Measurements from ENCODE around the gene TPM3. TPM values are rescaled to one million over a fixed set of nuclear protein-coding genes. Genes with fewer than 3 reads are reported as not detected.

Gene TPM3
- total and polyA plus RNA-seq, 8 donors: 32.7 to 364 (median 209) TPM

Small RNAs within 50 kb of the gene (small RNA-seq; reads per million reads assigned to genes)
- 1.7 to 7.9 (median 2.9) reads per million in 4 donors for gene MIR190B

Other genes with a start within 250 kb of the TPM3 start
- 10 to 100 TPM; 20.9 to 73.0 (median 36.6) TPM for gene DENND4B, start 245.4 kb downstream of the TPM3 start, total RNA-seq
- 10 to 100 TPM; 11.8 to 19.9 (median 14.1) TPM for gene DENND4B, start 245.4 kb downstream of the TPM3 start, polyA plus RNA-seq
- gene CRTC2, start 233.5 kb downstream of the TPM3 start, total RNA-seq: 10 to 100 TPM in 2 of 5 donors, 1 to 10 TPM in 3; 1.4 to 49.6 (median 8.0) TPM
- gene CRTC2, start 233.5 kb downstream of the TPM3 start, polyA plus RNA-seq: 10 to 100 TPM; 26.9 to 31.1 (median 27.1) TPM
- gene SLC39A1, start 228.6 kb downstream of the TPM3 start, total RNA-seq: 10 to 100 TPM in 4 of 5 donors, 1 to 10 TPM in 1; 6.4 to 80.6 (median 24.9) TPM
- 10 to 100 TPM; 29.9 to 54.8 (median 39.8) TPM for gene SLC39A1, start 228.6 kb downstream of the TPM3 start, polyA plus RNA-seq
- gene CREB3L4, start 224.2 kb downstream of the TPM3 start, total RNA-seq: 10 to 100 TPM in 1 of 5 donors, 1 to 10 TPM in 3, not detected in 1; 2.7 to 16.7 (median 7.3) TPM
- gene CREB3L4, start 224.2 kb downstream of the TPM3 start, polyA plus RNA-seq: 10 to 100 TPM; 10.9 to 32.9 (median 11.8) TPM
- gene JTB, start 214.4 kb downstream of the TPM3 start, total RNA-seq: 100 to 1,000 TPM; 130 to 859 (median 234) TPM
- 100 to 1,000 TPM; 214 to 340 (median 237) TPM for gene JTB, start 214.4 kb downstream of the TPM3 start, polyA plus RNA-seq
- gene RAB13, start 205.8 kb downstream of the TPM3 start, total RNA-seq: 10 to 100 TPM; 35.5 to 82.9 (median 43.7) TPM
- 100 to 1,000 TPM; 174 to 730 (median 364) TPM for gene RAB13, start 205.8 kb downstream of the TPM3 start, polyA plus RNA-seq
- gene RPS27, start 201.3 kb downstream of the TPM3 start, total RNA-seq: 1,000 to 10,000 TPM in 3 of 5 donors, 100 to 1,000 TPM in 1, 10 to 100 TPM in 1; 43.4 to 3,158 (median 1,583) TPM
- gene RPS27, start 201.3 kb downstream of the TPM3 start, polyA plus RNA-seq: over 10,000 TPM; 11,847 to 21,142 (median 13,702) TPM
- gene NUP210L, start 37.0 kb downstream of the TPM3 start, total RNA-seq: under 1 TPM in 1 of 5 donors, not detected in 4; 0.18 TPM
- gene NUP210L, start 37.0 kb downstream of the TPM3 start, polyA plus RNA-seq: not detected
- not detected for gene CFAP141, start 14.2 kb upstream of the TPM3 start, total RNA-seq
- not detected for gene CFAP141, start 14.2 kb upstream of the TPM3 start, polyA plus RNA-seq
- 100 to 1,000 TPM in 2 of 5 donors, 10 to 100 TPM in 3; 25.2 to 109 (median 90.6) TPM for gene UBAP2L, start 28.9 kb upstream of the TPM3 start, total RNA-seq
- gene UBAP2L, start 28.9 kb upstream of the TPM3 start, polyA plus RNA-seq: 10 to 100 TPM; 41.1 to 44.8 (median 43.4) TPM
- gene HAX1, start 80.5 kb upstream of the TPM3 start, total RNA-seq: 100 to 1,000 TPM in 1 of 5 donors, 10 to 100 TPM in 4; 36.2 to 167 (median 61.0) TPM
- 100 to 1,000 TPM; 100 to 136 (median 120) TPM for gene HAX1, start 80.5 kb upstream of the TPM3 start, polyA plus RNA-seq
- not detected for gene AQP10, start 129.0 kb upstream of the TPM3 start, total RNA-seq
- gene AQP10, start 129.0 kb upstream of the TPM3 start, polyA plus RNA-seq: not detected
- 10 to 100 TPM; 37.4 to 64.2 (median 46.9) TPM for gene ATP8B2, start 133.4 kb upstream of the TPM3 start, total RNA-seq
- gene ATP8B2, start 133.4 kb upstream of the TPM3 start, polyA plus RNA-seq: 1 to 10 TPM; 5.4 to 6.3 (median 5.5) TPM
- gene IL6R, start 213.2 kb upstream of the TPM3 start, total RNA-seq: 10 to 100 TPM; 12.7 to 73.9 (median 37.4) TPM
- gene IL6R, start 213.2 kb upstream of the TPM3 start, polyA plus RNA-seq: 1 to 10 TPM; 1.9 to 4.1 (median 4.0) TPM

Measured in stomach (tissue), 8 donors.